Stimulated activated CD4-positive, alpha-beta T cell treated with anti-CD3 and anti-CD28 coated beads, Interleukin-2, amount 100 ng/mL, for 48 hours (primary cell): ENCODE measurements around the gene WDTC1.

Experiments
- DNase-seq, 2 donors: peaks; one replicate each; pipeline ENCODE4 v3.0.0-alpha.2; 2020

WDTC1 gene

DNA sequence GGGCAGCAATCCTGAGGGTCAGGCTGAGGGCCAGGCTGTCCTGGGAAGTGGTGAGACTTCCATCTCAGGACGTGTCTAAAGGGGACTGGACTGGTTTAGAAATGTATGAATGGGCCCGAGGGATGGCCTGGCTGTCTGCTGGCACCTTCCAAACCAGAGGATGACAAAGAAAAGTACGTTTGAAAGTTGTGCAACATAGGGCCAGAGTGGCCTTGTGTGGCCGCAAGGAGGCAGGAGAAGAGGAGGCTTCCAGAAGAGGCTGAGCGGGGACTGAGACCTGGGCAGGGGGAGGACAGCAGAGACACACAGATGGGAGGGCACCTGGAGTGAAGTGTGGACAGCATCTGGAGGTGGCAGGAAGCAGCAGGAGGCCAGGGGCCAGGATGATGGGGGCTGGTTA, 104.8 kb downstream of the WDTC1 start:
- no peak for DNase-seq

DNA sequence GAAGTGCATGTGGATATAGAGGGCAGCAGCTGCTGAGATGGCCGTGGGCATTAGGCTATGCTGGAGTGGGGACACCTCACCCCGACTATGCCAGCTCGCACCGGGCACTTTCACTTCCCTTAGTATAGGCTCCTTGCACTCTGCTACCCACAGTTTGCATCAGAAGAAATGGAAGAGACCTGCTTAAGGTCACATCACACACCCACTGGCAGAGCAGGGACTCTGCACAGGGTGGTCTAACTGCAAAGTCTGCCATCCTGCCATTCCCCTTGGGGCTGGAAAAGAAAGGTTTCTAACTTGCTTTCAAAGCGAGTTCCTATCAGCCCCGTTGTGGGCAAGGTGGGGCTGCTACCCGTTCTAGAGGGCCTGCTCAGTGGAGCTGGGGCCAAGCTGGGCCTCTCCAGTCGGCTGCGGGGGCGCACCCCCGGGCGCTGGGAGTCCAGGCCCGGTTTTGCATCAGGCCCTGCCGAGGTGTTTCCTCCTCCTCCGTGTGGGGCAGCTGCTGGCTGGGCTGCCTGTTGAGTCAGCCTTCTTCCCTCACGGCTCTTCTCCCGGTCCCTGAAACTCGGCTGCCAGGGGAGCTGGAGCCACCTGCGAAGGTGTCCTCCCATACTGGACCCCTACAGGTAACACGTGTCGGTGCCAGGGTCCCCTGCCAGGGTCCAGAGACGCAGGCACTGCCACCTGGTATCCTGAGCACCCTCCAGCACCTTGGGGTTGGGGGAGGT, 107.3 kb downstream of the WDTC1 start, which contains the start of gene SYTL1:
Gene SYTL1 (plus strand): TSS at position 498 of the 728 bp plus-strand sequence. CDS start 3,313 bp downstream, outside the sequence.
- peak; percentile 35 to 55 for DNase-seq

DNA sequence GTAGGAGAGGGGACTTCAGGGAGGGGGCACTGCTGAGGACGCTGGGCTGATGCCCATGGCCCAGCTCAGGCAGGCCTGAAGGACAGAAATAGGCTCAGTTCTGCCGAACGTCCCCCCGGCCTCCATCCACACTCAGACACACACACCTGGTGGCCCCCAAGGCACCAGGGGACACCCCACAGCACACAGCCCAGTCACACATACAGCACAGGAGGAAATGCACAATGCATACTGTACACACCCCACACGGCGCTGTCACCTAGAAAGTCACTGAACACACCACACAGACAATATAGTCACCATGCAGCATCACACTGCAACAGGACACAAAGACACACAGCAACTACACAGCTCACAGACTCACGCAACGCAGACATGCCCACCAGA, 108.0 kb downstream of the WDTC1 start:
- peak in 1 of 2 donors; percentile 26 for DNase-seq

DNA sequence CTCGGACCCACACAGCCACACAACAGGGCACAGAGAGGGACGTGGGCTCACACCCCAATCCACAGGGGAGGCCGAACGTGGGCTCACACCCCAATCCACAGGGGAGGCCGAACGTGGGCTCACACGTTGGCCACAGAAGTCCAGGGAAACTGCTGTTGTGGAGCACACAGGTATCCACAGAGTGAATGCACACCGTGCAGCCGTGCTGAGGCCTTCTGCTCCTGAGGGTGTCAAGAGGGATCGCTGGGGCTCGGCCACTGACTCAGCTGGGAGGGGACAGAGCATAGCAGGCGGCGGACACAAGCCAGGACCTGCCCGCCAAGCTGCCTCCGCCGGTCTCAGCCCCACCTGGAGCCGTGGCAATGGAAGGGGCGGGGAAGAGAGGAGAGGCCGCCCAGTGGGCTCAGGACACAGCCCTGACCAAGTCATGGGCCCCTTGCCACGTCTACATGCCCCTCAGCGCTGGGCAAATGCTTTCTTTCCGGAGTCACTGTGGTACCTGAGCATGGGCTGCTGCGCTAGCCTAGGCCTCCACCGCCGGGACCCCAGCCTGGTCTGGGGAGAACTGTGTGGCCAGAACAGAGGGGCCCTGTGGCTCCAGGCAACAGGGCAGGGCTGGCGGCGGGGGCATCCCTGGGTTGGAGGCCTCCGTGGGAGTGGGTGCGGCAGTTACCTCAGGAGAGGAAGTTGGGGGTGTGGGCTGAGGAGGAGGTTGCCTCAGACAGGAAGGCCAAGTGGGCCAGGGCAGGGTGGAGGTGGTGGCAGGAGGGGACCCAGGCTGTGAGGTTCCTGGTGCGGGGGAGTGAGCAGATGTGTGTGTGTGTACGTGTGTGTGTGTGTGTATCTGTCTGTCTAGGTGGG, 108.6 kb downstream of the WDTC1 start:
- peak in 1 of 2 donors; percentile 38 for DNase-seq

DNA sequence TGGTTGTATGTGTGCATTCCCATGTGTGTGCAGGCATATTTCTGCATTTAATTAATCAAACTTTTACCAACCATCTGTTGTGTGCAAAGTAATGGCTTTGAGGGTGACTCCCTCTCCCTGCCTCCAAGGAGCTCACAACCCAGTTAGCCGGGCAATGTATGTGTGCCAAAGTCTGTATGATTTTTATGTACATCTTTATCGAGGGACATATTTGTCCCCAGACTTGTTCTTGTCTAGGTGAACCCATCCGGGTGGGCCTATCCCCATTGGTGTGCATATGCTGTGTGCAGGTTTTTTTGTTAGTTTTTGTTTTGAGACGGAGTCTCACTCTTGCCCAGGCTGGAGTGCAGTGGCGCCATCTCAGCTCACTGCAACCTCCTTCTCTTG, 109.2 kb downstream of the WDTC1 start:
- no peak for DNase-seq

DNA sequence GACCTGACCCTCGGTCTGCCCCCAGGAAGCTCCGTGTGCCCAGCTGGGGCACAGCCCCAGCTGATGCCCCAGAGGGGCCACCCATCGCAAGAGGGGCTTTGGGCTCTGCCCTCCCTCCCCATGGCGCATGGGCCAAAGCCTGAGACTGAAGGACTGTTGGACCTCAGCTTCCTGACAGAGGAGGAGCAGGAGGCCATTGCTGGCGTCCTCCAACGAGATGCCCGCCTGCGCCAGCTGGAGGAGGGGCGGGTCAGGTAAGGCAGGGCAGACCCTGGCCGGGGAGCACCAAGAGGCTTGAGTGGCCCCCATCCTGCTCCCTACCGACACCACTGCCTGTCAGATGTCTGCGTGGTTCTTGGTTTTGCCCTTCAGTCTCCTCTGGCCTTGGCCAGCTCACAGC, 110.8 kb downstream of the WDTC1 start:
- no peak for DNase-seq

DNA sequence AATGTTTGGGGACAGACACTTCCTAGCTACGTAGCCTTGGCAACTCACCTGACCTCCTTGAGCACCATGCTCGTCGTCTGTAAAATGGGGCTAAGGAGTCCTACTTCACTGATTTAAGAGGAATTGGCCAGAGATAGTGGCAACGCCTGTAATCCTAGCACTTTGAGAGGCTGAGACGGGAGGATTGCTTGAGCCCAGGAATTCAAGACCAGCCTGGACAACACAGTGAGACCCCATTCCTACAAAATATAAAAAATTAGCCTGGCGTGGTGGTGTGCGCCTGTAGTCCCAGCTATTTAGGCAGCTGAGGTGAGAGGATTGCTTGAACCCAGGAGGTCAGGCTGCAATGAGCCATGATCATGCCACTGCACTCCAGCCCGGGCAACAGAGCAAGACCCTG, 111.9 kb downstream of the WDTC1 start:
- DNase-seq, result no peak

DNA sequence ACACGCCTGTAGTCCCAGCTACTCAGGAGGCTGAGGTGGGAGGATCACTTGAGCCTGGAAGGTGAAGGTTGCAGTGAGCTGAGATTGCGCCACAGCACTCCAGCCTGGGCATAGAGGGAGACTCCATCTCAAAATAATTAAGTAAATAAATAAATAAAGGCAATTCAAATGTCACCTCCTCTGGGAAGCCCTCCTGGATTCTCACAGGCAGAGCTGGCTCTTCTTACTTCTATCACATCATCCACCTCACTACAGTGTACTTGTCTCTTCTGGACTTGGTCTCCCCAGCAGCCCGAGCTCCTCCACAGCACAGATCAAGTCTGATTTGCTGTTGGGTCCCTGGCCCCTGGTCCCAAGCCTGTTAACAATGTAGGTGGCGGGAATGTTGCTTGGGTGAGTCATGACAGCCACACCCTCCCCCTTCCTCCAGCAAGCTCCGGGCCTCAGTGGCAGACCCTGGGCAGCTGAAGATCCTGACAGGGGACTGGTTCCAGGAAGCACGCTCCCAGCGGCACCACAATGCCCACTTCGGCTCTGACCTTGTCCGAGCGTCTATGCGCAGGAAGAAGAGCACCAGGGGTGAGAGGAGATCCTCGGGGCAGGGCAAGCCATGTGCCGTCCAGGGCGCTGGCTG, 112.7 kb downstream of the WDTC1 start:
- no peak for DNase-seq

DNA sequence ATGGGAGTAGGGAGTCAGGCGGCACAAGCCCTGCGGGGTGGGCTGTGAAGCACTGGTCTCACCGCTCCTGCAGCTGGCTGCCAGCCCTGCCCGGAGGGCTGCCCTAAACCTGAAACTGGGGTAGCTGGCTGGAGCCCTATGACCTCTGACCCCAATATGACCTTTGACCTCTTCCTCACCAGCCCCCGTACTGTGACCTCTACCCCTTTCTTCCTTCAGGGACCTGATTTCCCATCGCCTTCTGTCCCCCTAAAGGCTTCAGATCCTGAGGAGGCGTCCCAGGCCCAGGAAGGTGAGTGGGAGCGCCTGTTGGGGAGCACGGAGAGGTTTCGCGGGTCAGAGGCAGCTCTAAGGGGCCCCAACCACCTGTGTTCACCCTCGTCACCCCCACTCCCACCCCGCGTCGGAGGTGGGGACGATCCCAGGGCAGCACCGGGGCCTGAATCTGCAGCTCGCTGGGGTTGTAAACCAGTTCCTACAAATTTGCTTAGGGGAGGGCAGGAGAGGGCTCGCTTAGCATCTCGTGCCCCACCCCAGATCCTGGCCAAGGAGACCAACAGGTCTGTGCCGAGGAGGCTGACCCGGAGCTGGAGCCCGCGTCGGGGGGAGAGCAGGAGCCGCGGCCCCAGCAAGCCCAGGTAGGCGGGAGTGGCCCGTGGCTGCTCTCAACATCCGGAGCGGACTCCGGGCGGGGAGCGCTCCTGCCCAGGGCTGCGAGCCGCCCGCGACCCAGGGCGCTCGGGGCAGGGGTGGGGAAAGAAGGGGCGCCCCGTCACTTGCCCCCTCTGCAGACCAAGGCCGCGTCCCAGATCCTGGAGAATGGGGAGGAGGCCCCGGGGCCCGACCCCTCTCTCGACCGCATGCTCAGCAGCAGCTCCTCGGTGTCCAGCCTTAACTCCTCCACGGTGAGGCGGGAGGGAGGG, 114.7 kb downstream of the WDTC1 start:
- no peak for DNase-seq

DNA sequence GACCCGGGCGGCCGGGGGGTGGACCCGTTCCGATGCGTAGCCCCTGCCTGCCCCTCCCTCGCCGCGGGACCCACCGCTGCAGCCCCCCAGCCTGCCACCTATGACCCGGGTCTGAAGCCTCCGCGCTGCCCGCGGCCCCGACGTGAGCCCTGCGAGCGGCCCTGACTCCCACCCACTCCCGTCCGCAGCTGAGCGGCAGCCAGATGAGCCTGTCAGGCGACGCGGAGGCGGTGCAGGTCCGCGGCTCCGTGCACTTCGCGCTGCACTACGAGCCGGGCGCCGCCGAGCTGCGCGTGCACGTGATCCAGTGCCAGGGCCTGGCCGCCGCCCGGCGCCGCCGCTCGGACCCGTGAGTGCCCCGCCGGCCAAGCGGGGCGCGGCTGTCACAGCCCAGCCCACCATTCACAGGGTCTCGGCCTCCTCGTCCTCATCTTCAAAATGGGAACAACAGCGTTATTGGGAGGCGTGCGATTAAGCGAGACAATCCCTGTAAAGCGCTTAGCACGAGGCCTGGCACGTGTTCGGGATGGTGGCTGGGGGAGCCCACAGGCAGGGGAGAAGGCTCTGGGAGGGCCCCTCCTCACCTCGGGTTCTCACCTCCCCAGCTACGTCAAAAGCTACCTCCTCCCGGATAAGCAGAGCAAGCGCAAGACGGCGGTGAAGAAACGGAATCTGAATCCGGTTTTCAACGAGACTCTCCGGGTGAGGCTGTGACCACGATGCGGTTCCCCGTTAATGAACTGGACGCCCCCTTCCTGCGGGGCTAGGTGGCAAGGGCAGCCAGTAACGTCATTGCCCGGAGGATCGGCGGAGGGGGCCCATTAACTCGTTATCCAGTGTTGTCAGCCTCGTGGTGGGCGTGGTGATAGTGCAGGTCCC, 115.6 kb downstream of the WDTC1 start:
- DNase-seq, result no peak

DNA sequence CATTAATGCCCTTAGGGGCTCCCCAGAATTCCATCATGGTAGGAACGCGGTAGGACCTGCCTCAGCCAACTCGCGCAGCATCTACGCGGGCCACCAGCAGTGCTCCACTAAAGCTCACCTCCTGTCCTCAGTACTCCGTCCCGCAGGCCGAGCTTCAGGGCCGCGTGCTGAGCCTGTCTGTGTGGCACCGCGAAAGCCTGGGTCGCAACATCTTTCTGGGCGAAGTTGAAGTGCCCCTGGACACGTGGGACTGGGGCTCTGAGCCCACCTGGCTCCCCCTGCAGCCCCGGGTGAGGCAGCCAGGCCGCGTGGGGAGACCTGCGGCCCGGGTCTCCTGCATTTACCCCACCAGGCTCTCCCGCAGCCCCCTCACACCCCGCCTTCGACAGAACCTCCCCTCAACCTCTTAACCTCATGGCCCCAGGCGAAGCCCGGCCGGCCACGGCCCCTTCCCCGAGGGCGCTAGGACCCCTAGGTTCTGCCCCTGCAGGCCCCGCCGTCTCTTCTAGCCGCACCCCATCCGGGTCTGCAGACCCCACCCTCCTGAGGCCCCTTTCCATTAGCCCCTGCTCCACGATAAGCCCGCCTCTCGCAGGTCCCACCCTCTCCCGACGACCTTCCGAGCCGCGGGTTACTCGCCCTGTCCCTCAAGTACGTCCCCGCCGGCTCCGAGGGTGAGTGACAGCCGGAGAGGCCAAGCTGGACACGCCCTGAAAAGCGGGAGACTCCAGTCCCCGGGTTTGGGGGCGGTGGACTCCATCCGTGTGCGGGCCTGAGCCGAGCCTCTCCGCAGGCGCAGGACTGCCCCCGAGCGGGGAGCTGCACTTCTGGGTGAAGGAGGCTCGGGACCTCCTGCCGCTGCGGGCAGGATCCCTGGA, 116.5 kb downstream of the WDTC1 start:
- DNase-seq, result no peak

DNA sequence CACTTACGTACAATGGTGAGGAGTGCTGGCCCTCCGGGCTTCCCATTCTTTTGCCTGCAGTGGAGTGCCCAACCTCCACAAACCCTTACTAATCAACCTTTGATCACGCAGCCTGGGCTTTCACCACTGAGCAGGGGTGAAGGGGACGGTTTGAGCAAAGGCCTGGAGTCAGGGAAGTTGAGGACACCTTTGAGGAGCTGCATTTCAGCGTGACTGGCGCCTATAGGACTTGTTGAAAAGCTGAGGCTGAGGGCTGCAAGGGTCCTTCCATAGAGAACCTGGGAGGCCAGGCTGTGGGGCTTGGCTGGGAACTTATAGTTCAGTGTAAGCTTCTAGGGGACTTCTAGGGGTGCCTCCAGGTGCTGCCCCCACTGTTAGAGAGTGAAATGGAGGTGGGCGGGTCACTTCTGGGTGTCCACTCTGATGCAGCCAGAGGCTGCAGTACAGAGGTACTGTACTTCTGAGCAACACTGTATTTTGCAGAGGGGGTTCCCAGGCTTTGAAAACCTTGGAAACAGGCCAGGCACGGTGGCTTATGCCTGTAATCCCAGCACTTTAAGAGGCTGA, 117.2 kb downstream of the WDTC1 start:
- DNase-seq, result no peak

DNA sequence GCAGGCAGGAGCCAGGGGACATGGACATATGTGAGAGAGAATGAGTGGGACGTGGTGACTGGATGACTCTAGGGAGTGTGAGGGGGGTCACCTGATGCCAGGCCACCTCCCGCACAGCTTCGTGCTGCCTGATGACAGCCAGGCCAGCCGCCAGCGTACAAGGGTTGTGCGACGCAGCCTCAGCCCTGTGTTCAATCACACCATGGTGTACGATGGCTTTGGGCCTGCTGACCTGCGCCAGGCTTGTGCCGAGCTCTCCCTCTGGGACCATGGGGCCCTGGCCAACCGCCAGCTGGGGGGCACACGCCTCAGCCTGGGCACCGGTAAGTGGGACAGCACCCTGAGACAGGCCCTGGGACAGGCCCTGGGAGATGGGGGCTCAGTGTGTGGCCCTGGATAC, 118.7 kb downstream of the WDTC1 start:
- no peak for DNase-seq

DNA sequence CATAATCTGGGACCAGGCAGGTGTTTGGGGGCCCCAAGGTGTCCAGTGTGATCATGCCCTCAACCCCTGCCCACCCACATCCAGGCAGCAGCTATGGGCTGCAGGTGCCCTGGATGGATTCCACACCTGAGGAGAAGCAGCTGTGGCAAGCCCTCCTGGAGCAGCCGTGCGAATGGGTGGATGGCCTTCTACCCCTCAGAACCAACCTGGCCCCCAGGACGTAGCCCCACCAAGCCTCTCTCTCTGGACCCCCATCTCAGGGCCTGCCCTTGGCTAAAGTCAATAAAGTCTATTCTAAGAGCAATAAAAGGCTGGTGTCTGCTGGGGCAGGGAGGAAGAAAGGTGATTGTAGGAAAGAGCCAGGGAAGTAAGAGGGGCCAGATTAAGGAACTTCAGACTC, 119.2 kb downstream of the WDTC1 start:
- no peak for DNase-seq

DNA sequence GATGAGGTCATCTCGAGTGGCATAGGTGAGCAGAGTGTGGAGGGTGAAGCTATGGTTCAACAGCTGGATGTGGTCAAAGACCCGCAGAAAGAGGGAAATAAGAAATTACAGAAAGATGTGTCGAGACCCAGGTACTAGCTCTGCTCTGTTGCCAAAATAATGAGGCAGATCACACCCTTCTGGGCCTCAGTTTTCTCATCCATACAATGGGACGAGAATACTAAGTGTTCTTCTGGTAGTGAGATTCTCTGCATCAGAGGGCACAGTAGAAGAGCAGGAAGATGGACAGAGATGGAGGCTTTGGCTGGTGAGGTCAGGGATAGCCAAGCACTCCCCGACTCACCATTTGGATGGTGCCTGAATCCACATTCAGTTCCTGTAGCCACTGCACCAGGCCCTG, 121.3 kb downstream of the WDTC1 start:
- no peak for DNase-seq

DNA sequence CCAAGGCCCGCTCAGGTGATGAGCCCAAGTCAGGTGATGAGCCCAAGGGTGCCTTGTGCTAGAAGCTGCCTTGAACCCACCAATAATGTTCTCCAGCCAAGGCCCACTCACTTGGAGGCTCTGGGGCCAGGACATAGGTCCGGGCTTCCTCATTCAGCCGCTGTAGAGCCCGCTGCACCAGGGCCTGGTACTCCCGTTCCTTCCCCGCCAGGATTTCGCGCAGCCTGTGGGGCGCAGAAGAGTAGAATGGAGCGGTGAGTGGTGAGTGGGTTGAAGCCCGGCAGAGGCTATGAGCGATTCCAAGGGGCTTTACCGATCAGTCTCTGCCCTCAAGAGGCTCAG, 121.8 kb downstream of the WDTC1 start:
- no peak for DNase-seq

DNA sequence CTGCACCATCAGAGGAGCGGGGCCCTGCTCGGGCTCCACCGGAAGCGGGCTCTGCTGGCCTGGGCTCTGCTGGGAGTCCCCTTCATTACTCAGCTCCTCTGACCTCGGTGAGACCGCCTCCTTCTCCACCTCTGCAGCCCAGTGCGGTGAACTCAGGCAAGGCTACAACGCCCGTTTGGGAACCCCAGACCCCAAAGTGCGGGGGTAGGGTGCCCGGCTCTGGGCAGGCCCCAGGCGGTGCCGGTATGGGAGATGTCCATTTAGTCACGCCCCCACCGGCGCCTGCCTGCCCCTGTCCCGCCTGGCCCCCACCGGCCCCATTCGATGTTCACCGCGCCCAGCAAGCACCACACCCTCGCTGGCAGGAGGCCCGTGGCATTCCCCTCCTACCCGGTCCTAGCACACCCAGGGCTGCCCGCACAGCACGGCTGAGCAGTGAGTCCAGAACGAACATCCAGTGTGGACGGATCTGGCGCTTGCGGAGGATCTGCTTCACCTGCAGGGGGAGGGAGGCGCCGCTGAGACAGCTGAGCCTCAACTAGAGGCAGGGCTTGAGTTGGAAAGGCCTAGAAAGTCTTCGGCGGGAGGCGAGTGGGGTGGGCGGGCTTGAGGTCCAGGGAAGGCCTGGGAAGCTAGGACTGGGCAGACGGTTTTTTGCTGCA, 122.3 kb downstream of the WDTC1 start:
- DNase-seq, result no peak

DNA sequence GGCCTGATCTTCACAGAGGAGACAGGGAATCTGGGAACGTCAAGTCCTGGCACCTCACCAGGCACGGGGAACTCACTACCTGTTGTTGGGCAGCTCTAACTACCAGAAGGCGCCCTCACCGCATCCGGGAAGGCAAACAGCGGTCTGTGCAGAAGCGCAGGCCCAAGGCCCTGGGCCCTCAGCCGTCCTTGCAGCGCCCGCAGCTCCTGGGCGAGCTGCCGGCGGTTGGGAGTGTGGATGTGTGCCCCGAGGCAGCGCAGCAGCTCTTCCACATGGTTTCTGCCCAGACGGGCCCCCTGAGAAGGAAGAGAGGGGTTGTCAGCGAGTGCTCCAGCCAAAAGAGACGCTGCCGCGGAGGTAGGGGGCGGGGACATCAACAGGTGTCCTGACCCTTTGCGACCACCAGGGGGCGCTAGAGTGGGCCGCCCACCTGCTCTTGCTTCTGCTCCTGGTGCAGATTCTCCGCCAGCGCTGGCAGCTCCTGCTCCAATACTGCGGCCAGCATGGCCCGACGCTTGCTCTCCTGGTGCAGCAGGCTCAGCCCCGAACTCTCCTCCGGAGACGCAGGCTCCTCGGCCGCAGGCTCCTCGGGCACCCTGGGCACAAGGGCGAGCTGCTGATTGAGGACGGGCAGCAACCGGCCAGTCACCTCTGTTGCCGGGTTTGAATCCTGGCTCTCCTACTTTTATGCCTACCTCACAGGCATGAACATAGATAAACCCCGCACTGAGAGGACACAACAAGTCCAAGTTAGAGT, 123.0 kb downstream of the WDTC1 start:
- peak; percentile 72 to 81 for DNase-seq
